GM23338 (cell line): ENCODE measurements around the gene PSMD3.

Source experiments
- CREB1 ChIP-seq: fragments of 250-450 bp; sonication (Bioruptor Pico); IDR thresholded peaks from 2 replicates; pipeline ENCODE4 v1.5.0; 2020; ENCODE audit warnings: low read depth, mild to moderate bottlenecking, moderate library complexity
- CTCF ChIP-seq, 2 experiments: fragments of 200-600 bp in 1 of 2; sonication (generic) in 1 of 2; conservative IDR thresholded peaks; 2 replicates each; pipeline versions ENCODE4 v1.5.1 to v1.6.1; 2016 to 2017; ENCODE audit warnings: antibody characterized with exemption in 2 of 2, low read depth in 2 of 2, mild to moderate bottlenecking in 2 of 2, moderate library complexity in 1 of 2
- ETS1 ChIP-seq: IDR thresholded peaks from 2 replicates; pipeline ENCODE4 v1.6.1; 2016; ENCODE audit warnings: antibody characterized with exemption
- EZH2 ChIP-seq: fragments of 200-600 bp; sonication (generic); IDR thresholded peaks from one replicate; pipeline ENCODE4 v1.8.0; 2017; ENCODE audit warnings: antibody characterized with exemption, mild to moderate bottlenecking, low read depth; ENCODE audit not compliant: unreplicated experiment
- EZH2phosphoT487 ChIP-seq: fragments of 200-600 bp; sonication (generic); IDR thresholded peaks from one replicate; pipeline ENCODE4 v1.8.1; 2018; ENCODE audit warnings: antibody characterized with exemption; ENCODE audit not compliant: unreplicated experiment
- JUNB ChIP-seq: IDR thresholded peaks from one replicate; pipeline ENCODE4 v1.6.1; 2016; ENCODE audit warnings: antibody characterized with exemption; ENCODE audit not compliant: unreplicated experiment
- NANOG ChIP-seq: IDR thresholded peaks from 2 replicates; pipeline ENCODE4 v1.6.1; 2016; ENCODE audit warnings: antibody characterized with exemption, borderline replicate concordance
- POLR2AphosphoS5 ChIP-seq: IDR thresholded peaks from 2 replicates; pipeline ENCODE4 v1.6.1; 2016; ENCODE audit warnings: antibody characterized with exemption, low read depth
- REST ChIP-seq: IDR thresholded peaks from one replicate; pipeline ENCODE4 v1.6.1; 2018; ENCODE audit warnings: antibody characterized with exemption; ENCODE audit not compliant: unreplicated experiment
- STAT1 ChIP-seq: IDR thresholded peaks from one replicate; pipeline ENCODE4 v1.6.1; 2016; ENCODE audit warnings: antibody characterized with exemption; ENCODE audit not compliant: unreplicated experiment
- ZNF114 ChIP-seq: fragments of 250-450 bp; sonication (Bioruptor Pico); IDR thresholded peaks from 2 replicates; pipeline ENCODE4 v1.5.0; 2020; ENCODE audit warnings: mild to moderate bottlenecking, moderate library complexity
- ZNF331 ChIP-seq: fragments of 250-450 bp; sonication (Bioruptor Pico); IDR thresholded peaks from 2 replicates; pipeline ENCODE4 v1.5.0; 2020; ENCODE audit warnings: low read depth, mild to moderate bottlenecking, moderate library complexity

GRCh38 chr17:40014375-40014980 is 33.9 kb downstream of the PSMD3 start:
- TF ChIP-seq EZH2phosphoT487 (no peak), JUNB (no peak), CTCF (conservative IDR thresholded peaks at IDR 0.05; ENCODE audit: low read depth in 2 of 2) (no peak), POLR2AphosphoS5 (no peak), STAT1 (no peak), REST (no peak), NANOG (no peak), EZH2 (no peak), CREB1 (CRISPR knock-in tag) (no peak), ETS1 (no peak), ZNF114 (CRISPR knock-in tag) (no peak), ZNF331 (CRISPR knock-in tag) (no peak)
